GM18499 (cell line): ENCODE data around the gene HTRA2.

Source experiments
- ATAC-seq: cut with Tn5 transposase; IDR thresholded peaks from one replicate; pipeline ENCODE4 v1.9.1; 2021; ENCODE audit warnings: moderate number of reproducible peaks; ENCODE audit not compliant: insufficient read depth, unreplicated experiment

Gene HTRA2

DNA sequence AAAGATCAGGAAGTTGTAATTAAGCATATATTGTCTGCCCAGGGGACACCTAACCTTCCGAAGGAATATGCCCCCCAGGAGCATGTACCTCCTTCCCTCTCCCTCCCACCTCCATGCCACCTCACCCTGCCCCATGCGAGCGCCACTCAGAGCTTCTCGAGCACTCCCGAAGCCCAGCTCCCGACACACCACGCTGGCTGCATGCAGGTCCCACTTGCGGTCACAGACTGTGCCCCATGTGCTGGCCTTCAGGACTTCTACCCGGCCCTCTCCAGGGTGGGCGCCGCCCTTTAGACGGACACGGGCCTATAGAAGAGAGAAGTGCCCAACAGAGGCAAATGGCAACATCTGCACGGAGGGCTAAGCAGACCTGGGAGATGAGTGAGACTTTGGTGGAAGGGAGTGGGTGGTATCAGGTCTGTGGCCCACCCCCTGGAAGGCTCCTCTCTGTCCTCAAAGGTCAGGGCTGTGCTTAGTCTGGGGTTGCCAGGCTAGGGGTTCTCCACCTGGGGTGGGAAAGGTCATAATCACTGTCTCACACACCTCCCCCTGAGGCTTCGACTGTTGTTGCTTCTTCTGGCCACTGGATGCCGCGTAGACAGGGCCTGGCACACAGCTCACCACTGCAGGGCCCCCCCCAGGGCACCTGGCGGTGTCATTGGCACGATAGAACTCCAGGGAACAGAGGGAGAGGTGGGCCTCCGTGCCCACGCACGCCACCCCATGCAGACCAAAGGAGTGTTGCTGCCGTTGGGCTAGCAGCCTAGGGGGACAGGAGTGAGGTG, 6.6 kb downstream of the HTRA2 start:
- ATAC-seq = no peak

DNA sequence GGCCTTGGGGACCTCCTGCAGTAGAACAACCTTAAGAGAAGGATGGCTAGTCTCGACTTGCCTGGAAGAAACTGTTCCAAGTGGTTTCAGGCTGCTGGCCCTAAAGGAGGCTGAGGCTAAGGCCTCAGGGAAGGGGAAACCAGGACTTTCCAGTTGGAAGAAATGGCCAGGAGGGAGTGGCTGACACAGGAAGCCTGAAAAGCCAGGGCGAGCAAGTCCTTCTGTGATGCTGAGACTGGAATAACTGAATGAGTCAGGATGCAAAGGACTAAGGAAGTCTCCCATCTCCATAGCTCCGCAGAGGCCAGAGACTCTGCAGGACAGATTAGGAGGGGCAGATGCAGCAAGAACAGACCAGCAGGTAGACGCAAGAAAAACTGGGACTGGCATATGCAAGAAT, 7.4 kb downstream of the HTRA2 start:
- ATAC-seq = no peak

DNA sequence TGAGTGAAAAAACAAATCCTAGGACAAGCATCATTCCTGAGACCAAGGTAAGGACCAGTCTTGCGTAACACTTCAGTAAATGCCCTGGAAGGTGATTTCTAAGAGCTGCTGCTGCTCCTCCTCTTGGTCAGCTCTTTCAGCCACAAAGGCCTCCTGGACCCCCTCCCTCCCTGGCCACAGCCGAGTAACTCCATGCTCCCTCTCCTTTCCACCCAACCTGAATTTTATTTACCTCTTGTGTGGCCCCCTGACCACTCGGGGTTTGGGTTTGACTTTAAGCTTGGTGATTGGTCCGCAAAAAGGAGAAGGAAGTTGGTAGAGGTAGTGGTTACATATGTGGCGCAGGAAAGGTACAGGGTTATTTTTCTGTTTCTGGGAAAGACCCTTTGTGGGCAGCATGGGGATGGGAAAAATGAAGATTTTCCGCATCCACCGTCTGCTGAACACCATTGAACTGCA, 9.2 kb downstream of the HTRA2 start:
- ATAC-seq = no peak

DNA sequence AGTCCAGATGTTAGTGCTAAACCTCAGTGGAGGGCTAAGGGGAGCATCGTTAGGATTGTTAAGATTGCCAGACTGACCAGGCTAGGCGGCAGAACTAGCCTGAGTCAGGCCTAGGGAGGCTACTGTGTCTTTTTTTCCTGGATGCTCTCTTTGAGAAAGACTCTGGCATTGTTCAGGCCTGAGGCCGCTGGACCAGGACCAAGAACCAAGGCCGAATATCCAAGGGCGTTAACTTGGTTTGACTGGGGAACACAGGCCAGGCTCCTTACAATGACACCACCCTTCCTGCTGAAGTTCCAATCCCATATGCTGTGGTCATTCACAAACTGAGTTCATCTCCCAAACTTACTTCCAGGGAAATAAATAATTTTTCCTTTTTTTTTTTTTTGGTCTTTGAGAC, 10.6 kb downstream of the HTRA2 start:
- no peak for ATAC-seq

DNA sequence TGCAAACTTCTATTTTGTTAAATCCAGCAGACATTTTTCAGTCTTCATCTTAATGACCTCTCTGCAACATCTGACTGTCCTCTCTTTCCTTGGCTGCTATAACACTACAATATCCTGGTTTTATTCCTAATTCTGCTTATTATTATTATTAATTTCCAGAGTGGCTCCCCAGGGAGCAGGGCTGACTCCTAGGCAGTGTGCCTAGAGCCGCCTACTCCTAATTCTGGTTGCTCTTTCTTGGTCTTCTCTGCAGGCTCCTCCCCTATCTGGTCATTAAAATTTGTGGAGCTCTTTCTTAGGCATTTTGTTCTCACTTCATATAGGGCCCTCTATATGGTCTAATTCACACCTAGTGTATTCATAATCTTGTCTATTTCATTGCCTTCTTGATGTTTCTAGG, 13.2 kb downstream of the HTRA2 start:
- ATAC-seq = no peak

DNA sequence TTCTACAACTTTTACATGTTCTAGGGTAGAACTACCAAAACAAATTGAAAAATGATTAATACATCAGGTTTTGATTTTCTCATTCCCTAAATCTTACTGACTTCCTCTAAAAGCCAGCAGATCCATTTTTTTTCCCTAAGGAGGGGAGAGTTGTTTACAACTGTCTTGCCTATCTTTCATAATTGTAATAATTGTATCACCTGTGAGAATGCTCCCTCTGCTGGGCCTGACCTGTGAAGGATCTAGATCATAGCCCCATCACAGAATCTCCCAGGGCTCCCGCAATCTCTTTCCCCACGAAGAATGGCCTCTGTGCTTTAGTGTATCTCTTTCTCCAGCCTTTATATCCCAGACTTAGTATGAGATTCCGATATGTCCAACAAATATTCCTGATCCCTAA, 14.9 kb downstream of the HTRA2 start:
- ATAC-seq = no peak

DNA sequence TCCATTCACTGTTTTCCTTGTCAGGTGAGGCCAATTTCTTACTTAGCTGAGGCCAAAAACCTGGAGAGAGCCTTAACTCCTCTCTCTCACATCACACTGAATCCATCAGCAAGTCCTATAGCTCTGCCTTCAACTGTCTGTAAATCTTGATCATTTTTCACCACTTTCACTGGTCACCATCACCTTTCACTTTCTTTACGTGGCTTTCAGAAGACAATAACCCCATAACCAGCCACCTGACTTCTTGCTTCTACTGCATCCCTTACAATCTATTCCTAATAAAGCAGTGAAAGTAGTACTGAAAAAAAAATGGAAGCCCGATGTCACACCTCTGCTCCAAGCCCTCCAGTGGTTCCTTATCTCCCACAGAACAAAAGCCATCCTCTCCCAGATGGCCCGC, 16.3 kb downstream of the HTRA2 start:
- ATAC-seq = no peak

DNA sequence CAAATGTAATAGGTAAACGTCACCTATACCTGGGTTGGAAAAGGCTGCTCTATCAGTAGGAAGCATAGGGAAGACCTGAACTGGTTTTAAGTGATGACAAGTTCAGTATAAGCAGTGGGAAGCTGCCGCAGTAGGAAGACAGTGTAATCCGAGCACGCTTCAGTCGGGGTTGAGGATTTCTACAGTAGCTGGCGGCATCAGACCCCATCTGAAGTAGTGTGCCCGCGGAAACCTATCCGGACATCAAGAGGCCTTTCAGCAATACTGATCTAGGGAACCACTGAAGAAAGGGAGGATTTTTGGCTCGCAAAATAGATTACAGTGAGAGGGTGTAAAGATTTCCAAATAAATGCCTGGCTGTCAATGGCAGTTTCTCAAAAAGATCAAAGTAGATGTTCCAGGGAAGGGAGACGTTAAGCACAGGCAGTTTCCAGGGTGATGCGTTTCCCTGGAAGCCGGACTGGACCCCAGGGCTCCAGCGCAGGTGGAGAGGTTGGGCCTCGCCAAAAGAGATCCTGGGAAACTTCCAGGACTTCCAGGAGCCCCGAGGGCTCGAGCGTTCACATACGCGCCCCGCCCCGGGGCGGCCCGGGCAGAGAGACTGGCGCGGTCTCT, 18.7 kb downstream of the HTRA2 start:
- ATAC-seq = no peak

DNA sequence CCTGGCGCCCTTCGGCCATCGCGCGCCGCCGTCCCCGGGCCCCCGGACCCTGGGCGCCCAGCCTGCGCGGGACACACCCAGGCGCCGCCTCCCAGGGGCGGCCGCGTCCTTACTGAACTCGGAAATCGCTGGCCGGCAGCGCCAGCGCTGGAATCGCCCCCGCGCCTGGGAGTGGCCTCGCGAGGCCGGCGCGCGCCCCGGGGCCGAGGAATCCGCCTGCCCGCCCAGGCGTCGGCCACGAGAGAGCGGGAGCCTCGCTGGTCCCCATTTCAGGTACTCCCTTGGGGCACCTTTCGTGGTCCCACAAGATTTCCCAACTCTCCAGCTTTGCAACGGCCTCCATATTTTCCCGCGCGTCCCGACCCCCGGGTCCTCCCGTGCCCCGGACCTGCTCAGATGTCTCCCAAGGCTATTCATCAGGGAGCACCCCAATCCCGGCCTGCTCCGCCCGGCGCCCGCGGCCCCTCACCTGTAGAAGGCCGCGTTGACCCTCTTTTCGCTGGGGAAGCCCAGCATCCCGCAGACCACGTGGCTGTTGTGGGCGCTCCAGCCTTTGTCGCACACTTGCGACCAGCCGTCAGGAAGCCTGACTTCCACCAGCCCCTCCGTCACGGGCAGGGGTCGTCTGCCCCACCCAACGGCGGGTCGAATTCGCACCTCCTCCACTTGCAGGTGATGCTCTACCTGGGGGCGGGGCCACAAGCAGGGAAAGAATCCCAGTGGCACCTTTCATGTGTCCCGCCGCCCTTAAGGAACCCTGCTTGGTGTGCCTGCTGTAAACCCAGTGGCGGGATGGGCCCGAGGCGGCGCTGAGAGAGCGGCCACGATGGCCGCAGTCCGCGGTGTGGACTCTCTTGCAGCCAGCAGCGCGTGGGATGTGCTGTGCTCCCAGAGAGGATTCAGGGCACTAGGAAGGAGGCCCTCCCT, 19.4 kb downstream of the HTRA2 start:
- ATAC-seq = no peak

DNA sequence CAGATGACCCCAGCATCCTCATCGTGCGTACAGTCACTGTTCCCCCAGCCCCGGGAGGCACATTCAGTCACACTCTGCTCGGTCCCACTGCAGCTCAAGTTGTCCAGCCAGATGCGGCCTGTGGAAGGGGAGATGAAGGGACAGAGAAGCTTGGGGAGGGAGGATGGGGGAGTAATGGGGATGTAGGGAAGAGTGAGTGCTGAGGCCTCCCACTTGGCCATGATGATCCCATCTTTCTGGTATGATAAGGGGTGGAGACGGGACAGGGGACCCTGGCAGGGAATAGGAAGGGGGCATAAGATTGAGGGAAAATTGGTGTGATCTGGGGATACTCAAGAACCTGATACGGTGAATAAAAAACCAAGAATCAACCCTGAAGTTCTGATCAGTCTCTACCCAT, 20.5 kb downstream of the HTRA2 start:
- ATAC-seq = no peak

DNA sequence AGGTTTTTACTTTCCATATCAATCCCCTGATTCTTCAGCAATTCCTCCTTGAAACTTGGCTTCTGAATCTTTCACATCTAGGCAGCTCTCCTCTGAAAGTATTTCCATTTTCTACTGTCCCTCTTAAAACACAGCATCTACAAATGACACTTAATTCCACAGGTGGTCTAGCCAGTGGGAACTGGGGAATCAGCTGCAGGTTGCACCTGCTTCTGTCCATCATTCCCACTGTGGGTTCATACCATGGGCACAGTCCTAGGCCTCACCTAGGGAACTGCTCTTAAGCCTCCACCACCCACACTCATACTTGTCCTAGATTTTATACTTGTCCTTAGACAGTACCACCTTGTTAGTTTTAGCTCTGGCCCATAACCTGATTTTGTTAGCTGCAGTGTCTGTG, 21.8 kb downstream of the HTRA2 start:
- no peak for ATAC-seq

DNA sequence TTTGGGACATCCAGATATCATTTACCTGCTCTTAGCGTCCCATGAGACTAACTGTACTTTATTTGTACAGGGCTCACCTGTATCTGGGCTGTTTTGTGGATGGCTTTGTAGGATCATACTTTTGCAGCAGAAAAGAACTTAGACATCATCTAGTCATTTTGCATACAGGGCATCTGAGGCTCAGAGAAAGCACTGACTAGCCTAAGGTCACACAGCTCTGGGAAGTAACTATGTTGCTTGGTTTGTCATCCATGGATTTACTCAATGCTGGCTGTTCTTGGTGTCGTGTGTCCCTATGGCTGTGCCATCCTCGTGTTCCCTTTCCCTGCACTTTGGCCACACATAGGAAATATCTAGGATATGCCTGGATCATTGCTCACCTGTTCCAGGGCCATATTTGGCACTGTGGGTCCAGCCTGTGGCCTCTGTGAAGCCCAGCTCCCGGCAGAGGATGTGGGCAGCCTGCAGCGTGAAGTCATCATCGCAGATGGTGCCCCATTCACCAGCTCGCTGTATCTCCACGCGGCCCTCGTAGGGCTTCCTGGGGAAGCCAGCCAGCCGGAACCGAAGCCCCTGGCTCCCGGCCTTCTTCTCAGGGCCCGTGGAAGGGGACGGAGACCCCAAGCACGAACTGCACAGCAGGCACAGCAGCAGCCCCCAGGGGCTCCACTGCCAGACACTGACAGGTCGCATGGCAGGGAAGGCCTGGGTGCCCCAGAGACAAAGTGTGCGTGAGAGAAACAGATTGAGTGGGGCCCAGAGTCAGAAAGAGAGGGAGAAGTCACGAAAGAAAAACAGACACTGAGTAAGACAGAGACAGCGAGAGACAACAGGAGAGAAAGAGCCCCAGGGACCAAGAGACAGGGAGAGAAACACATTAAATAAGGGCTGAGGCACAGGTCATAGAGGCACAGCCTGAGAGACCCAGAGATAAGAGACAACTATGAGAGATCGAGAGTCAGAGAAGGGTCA, 22.5 kb downstream of the HTRA2 start:
- ATAC-seq = peak; percentile 28

DNA sequence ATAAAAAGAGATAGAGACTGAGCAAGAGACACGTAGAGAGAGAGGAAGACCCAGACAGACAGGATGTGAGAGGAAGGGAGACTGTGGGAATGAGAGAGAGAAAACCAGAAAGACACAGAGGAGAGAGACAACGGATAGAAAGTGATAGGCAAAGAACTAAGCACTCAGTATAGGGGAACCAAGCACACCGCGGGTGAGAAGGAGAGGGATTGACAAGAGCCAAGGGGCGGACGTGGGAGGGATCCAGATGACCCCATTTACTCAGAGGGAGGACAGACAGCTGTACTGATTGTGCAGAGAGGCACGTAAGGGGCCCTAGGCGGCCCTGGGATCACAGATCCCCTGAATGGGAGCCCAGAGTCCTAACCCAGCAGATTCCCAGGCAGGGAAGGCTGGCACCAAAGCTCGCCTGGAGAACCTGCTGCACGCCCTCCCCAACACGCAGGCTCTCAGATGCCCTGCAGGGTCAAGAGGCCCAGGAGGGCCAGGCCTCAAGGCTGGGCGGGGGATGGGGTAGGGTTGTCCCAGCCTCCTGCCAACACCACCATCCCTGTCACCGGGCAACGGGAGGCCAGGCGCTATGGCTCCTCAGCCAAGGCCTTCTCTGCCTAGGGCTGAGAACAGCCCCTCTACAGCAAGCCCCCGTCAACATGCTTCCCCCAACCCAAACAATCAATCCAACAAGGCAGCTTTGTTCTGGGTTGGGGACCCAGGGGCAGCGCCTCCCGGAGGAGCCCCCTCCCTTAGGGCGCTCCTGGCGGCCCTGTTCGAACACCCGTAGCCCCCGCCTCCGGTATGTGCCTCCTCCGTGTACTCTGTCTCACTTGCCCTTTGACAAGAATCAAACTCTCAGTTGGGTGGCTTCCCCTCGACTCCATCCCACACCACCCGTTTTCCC, 23.4 kb downstream of the HTRA2 start:
- ATAC-seq = peak; percentile 10

DNA sequence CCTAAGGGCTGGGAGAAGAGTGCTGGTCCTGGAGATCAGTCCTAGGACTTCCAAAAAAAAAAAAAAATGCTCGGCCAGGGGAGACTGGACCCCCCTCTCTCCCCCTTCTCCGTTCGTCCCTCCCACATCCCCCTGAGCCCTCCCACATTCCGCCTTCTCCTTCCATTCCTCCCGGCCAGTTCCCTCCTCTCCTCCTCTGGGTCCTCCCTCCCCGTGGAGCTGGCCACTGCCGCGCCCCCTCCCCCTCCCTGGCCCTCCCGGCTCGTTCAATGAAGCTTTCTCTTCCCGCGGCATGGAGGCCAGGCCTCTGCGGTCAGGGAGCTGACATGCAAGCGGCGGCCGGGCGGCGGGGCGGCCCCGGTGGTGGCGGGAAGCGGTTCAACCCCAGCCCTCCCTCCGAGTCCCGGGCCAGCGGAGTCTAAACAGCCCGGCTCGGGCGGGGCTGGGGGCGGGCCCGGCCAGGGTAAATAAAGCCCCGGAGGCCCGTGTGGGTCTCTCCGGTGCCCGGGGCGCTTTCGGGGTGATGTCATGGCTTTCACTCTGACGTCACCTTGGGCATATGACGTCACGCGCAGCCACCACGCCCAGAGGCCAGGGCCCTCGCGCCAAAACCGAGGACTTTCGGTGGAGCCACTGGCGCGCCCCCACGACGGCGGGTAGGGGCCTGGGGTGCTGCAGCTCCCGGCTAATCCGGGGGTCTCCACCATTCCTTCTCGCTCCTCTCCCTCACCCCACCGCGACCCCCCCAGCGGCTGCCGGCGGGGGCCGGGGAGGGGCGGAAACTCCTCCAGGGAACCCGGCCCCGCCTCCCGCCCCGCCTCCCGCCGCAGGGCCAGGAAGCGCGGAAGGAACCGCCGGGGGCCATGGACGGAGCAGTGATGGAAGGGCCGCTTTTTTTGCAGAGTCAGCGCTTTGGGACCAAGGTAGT, 24.4 kb downstream of the HTRA2 start, which contains the start of the genes DOK1 and LOXL3:
TSS of gene DOK1 (plus strand) at position 829 of the 928 bp plus-strand sequence. CDS start at position 864, 35 bp downstream.
TSS of gene LOXL3 (minus strand) at position 51 of the 928 bp plus-strand sequence. CDS start 1,308 bp downstream, outside the sequence.
- ATAC-seq = no peak

DNA sequence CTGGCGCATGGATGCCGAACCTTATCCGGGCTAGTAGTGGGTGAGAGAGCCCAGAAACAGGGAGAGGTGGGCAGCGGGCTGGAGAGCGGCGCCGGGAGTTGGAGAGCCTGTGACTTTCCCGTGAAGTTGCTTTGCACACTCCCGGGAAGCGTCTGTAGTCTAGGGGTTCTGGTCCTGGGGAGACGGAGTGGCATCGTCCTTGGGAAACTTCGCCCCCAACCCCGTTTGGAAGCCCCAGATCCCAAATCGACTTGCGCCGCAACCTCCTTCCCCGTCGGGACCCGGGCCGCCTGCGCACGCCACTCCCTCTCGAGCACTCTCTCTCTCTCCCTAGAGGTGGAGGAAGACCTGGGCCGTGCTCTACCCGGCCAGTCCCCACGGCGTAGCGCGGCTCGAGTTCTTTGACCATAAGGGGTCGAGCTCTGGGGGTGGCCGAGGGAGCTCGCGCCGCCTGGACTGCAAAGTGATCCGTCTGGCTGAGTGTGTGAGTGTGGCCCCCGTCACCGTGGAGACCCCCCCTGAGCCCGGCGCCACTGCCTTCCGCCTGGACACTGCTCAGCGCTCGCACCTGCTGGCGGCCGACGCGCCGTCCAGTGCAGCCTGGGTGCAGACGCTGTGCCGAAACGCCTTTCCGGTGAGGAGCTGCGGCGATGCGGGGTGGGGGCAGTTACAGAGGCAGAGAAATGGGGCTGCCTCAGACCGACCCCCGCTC, 25.2 kb downstream of the HTRA2 start:
- no peak for ATAC-seq

DNA sequence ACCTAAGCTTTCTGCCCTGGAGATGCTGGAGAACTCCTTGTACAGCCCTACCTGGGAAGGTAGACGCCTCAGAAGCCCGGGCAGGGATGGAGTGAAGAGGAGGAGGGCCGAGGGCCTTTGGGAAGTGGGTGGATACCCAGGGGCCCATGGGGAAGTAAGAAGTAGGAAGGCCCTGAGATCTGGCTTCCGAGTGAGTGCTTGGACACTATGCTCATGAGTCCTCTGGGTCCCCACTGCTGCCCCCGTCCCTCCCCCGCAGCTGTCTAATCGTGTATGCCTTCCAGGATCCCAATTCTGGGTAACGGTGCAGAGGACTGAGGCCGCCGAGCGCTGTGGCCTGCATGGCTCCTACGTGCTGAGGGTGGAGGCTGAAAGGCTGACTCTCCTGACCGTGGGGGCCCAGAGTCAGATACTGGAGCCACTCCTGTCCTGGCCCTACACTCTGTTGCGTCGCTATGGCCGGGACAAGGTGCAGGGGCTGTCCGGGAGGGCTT, 25.9 kb downstream of the HTRA2 start:
- ATAC-seq = no peak

DNA sequence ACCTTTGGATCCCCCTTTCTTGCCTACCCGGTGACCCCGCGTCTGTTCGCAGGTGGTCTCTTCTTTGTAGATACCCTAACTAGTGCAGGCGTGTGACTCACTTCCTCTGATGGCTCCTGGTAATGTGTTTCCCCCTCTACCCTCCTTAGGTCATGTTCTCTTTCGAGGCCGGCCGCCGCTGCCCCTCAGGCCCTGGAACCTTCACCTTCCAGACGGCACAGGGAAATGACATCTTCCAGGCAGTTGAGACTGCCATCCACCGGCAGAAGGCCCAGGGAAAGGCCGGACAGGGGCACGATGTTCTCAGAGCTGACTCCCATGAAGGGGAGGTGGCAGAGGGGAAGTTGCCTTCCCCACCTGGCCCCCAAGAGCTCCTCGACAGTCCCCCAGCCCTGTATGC, 26.4 kb downstream of the HTRA2 start:
- no peak for ATAC-seq
